Epithelial cell of esophagus (primary cell): Measurements from ENCODE around the gene RXRA.

Source experiments
- DNase-seq: peaks from one replicate; pipeline ENCODE4 v3.0.0; 2010; ENCODE audit warnings: low read depth
- H3K4me3 ChIP-seq: 2 replicates; pipeline ENCODE4 v1.5.1; 2011; ENCODE audit warnings: mild to moderate bottlenecking, low read length, control low read depth
- CTCF ChIP-seq: IDR thresholded peaks from 2 replicates; pipeline ENCODE4 v1.5.1; 2011; ENCODE audit warnings: low read depth, mild to moderate bottlenecking, low read length, control low read depth, inconsistent platforms; ENCODE audit not compliant: insufficient read depth; ENCODE audit errors: missing control alignments

Gene RXRA

GRCh38 chr9:134424818-134425217 lies 98.6 kb downstream of the RXRA start:
- no peak overlapping the region for H3K4me3 ChIP-seq
- no peak for DNase-seq
- no peak for TF ChIP-seq CTCF

- no peak overlapping the region for H3K4me3 ChIP-seq
- TF ChIP-seq CTCF, result no peak
Measured at GRCh38 chr9:134425401-134425800, 99.1 kb downstream of the RXRA start.

GRCh38 chr9:134425812-134426211 lies 99.6 kb downstream of the RXRA start:
- TF ChIP-seq CTCF, result no peak
- no peak overlapping the region for H3K4me3 ChIP-seq
- DNase-seq, result no peak

More at GRCh38 chr9:134425401-134425800, 99.1 kb downstream of the RXRA start:
- no peak for DNase-seq

GRCh38 chr9:134426436-134426835 lies 100.2 kb downstream of the RXRA start:
- no peak for TF ChIP-seq CTCF
- H3K4me3 ChIP-seq, result no peak overlapping the region
- DNase-seq, result no peak

GRCh38 chr9:134427153-134427782 lies 101.0 kb downstream of the RXRA start:
- no peak overlapping the region for H3K4me3 ChIP-seq
- no peak for TF ChIP-seq CTCF
- DNase-seq, result no peak

GRCh38 chr9:134428559-134428958 lies 102.3 kb downstream of the RXRA start:
- no peak overlapping the region for H3K4me3 ChIP-seq
- no peak for DNase-seq
- no peak for TF ChIP-seq CTCF

- TF ChIP-seq CTCF, result no peak
- DNase-seq, result no peak
- H3K4me3 ChIP-seq, result no peak overlapping the region
Measured at GRCh38 chr9:134429007-134429406, 102.8 kb downstream of the RXRA start.
